H1 (cell line): Measurements from ENCODE around the gene RFT1. TPM values are rescaled to one million over a fixed set of nuclear protein-coding genes. Genes with fewer than 3 reads are reported as not detected.

ENCODE experiments used
- CTCF ChIA-PET: fragments of 300-600 bp; sonication (Branson Sonifier 250); formaldehyde crosslinking; loops from one replicate; lab custom pipeline; 2021; ENCODE audit not compliant: partially characterized antibody; lab: Charles Lee
- POLR2A ChIA-PET: fragments of 300-600 bp; sonication (Branson Sonifier 250); formaldehyde crosslinking; loops from one replicate; lab custom pipeline; 2021; ENCODE audit warnings: inconsistent platforms; ENCODE audit not compliant: partially characterized antibody; lab: Charles Lee
- DNase-seq, 2 experiments: peaks; one replicate each; pipeline versions ENCODE4 v3.0.0 to v3.0.0-alpha.2; 2010 to 2022; ENCODE audit warnings: low spot score in 2 of 2, low read depth in 1 of 2, mixed read lengths in 1 of 2
- FAIRE-seq: peaks from 2 replicates; lab custom pipeline; 2011; peaks lifted over from hg19 to GRCh38; lab: Jason Lieb, UNC
- H2AFZ ChIP-seq: 2 replicates; pipeline ENCODE4 v1.8.1; 2012; ENCODE audit warnings: low read length, inconsistent platforms
- H2AK5ac ChIP-seq: 2 replicates; pipeline ENCODE4 v1.6.1; 2013; ENCODE audit warnings: low read depth, low read length
- H2BK120ac ChIP-seq: replicated peaks from 2 replicates; pipeline ENCODE3; 2013; ENCODE audit warnings: low read depth, low read length, inconsistent platforms
- H2BK12ac ChIP-seq: 2 replicates; pipeline ENCODE4 v1.6.1; 2013; ENCODE audit warnings: low read depth, low read length
- H2BK15ac ChIP-seq: 2 replicates; pipeline ENCODE4 v1.6.1; 2013; ENCODE audit warnings: low read length
- H2BK20ac ChIP-seq: 2 replicates; pipeline ENCODE4 v1.6.1; 2013; ENCODE audit warnings: low read length
- H2BK5ac ChIP-seq: 2 replicates; pipeline ENCODE4 v1.6.1; 2013; ENCODE audit warnings: low read depth, low read length
- H3K14ac ChIP-seq: 2 replicates; pipeline ENCODE4 v1.6.1; 2013; ENCODE audit warnings: inconsistent platforms; ENCODE audit not compliant: insufficient read length
- H3K18ac ChIP-seq: 2 replicates; pipeline ENCODE4 v1.6.1; 2013; ENCODE audit warnings: low read length; ENCODE audit errors: extremely low read depth
- H3K23ac ChIP-seq: 2 replicates; pipeline ENCODE4 v1.6.1; 2013; ENCODE audit warnings: inconsistent platforms; ENCODE audit not compliant: insufficient read length
- H3K23me2 ChIP-seq: 2 replicates; pipeline ENCODE4 v1.6.1; 2013; ENCODE audit warnings: low read depth, low read length
- H3K27ac ChIP-seq: 2 replicates; pipeline ENCODE4 v1.6.1; 2011; ENCODE audit warnings: low read depth, low read length, inconsistent platforms
- H3K27me3 ChIP-seq, 4 experiments: replicated peaks in 1 of 4; 1 replicate in 1 of 4; 2 replicates in 3 of 4; pipeline versions ENCODE4 v1.6.1 to v1.8.1; 2011 to 2013; ENCODE audit warnings: low read length in 3 of 4, mild to moderate bottlenecking in 3 of 4, inconsistent platforms in 2 of 4, mixed read lengths in 2 of 4, moderate library complexity in 1 of 4; ENCODE audit not compliant: control insufficient read depth in 3 of 4, insufficient read depth in 3 of 4; ENCODE audit errors: extremely low read depth in 1 of 4
- H3K36me3 ChIP-seq, 4 experiments: 2 replicates each; pipeline versions ENCODE4 v1.6.1 to v1.8.1; 2011 to 2013; ENCODE audit warnings: mild to moderate bottlenecking in 4 of 4, low read length in 3 of 4, moderate library complexity in 2 of 4, control low read depth in 1 of 4, inconsistent platforms in 1 of 4; ENCODE audit not compliant: insufficient read depth in 4 of 4, control insufficient read depth in 2 of 4
- H3K4ac ChIP-seq: replicated peaks from 2 replicates; pipeline ENCODE3; 2013; ENCODE audit warnings: low read length, low read depth, mixed read lengths, inconsistent platforms; ENCODE audit not compliant: insufficient read length
- H3K4me1 ChIP-seq, 4 experiments: replicated peaks in 1 of 4; 1 replicate in 1 of 4; 2 replicates in 3 of 4; pipeline versions ENCODE4 v1.6.1 to v1.8.1; 2011 to 2013; ENCODE audit warnings: low read length in 3 of 4, inconsistent platforms in 2 of 4, mixed read lengths in 1 of 4; ENCODE audit not compliant: insufficient read depth in 4 of 4, control insufficient read depth in 3 of 4
- H3K4me2 ChIP-seq, 2 experiments: 2 replicates each; pipeline versions ENCODE4 v1.6.1 to v1.8.1; 2011 to 2013; ENCODE audit warnings: low read depth in 2 of 2, low read length in 2 of 2, control low read depth in 1 of 2, inconsistent platforms in 1 of 2, mild to moderate bottlenecking in 1 of 2; ENCODE audit not compliant: insufficient read depth in 1 of 2
- H3K4me3 ChIP-seq, 4 experiments: fragments of 200-600, 300-600 bp in 1 of 4; sonication (generic), shearing (Covaris generic), sonication (Bioruptor Twin) in 1 of 4; 2 replicates each; pipeline versions ENCODE4 v1.5.1 to v1.8.1; 2011 to 2016; ENCODE audit warnings: low read length in 4 of 4, low read depth in 3 of 4, control low read depth in 2 of 4, inconsistent platforms in 2 of 4, mild to moderate bottlenecking in 2 of 4, mixed read lengths in 1 of 4, moderate library complexity in 1 of 4; ENCODE audit not compliant: insufficient read depth in 2 of 4; ENCODE audit errors: extremely low read depth in 1 of 4
- H3K56ac ChIP-seq: replicated peaks from 2 replicates; pipeline ENCODE3; 2013; ENCODE audit warnings: low read depth, mild to moderate bottlenecking, mixed read lengths, low read length, inconsistent platforms; ENCODE audit not compliant: insufficient read length
- H3K79me1 ChIP-seq: 2 replicates; pipeline ENCODE4 v1.6.1; 2013; ENCODE audit warnings: low read depth, low read length, control low read depth
- H3K79me2 ChIP-seq, 2 experiments: 2 replicates each; pipeline versions ENCODE4 v1.6.1 to v1.8.1; 2012 to 2013; ENCODE audit warnings: low read length in 2 of 2, mild to moderate bottlenecking in 2 of 2, inconsistent platforms in 1 of 2; ENCODE audit not compliant: insufficient read depth in 2 of 2, control insufficient read depth in 1 of 2
- H3K9ac ChIP-seq, 4 experiments: replicated peaks in 1 of 4; 1 replicate in 1 of 4; 2 replicates in 3 of 4; pipeline versions ENCODE4 v1.6.1 to v1.8.1; 2011 to 2013; ENCODE audit warnings: low read depth in 3 of 4, low read length in 3 of 4, control low read depth in 2 of 4, mild to moderate bottlenecking in 2 of 4, moderate library complexity in 2 of 4, inconsistent platforms in 1 of 4; ENCODE audit errors: extremely low read depth in 1 of 4
- H3K9me3 ChIP-seq, 2 experiments: 2 replicates each; pipeline versions ENCODE4 v1.6.1 to v1.8.1; 2012 to 2013; ENCODE audit warnings: mild to moderate bottlenecking in 2 of 2, moderate library complexity in 2 of 2, control low read depth in 1 of 2, inconsistent platforms in 1 of 2, low read depth in 1 of 2, low read length in 1 of 2, mixed read lengths in 1 of 2; ENCODE audit not compliant: insufficient read depth in 2 of 2
- H4K20me1 ChIP-seq, 2 experiments: replicated peaks in 1 of 2; 2 replicates each; pipeline versions ENCODE3 to v1.8.1; 2011 to 2013; ENCODE audit warnings: inconsistent platforms in 2 of 2, low read length in 2 of 2, mild to moderate bottlenecking in 1 of 2; ENCODE audit not compliant: insufficient read depth in 2 of 2, control insufficient read depth in 1 of 2
- H4K5ac ChIP-seq: 2 replicates; pipeline ENCODE4 v1.6.1; 2013; ENCODE audit warnings: low read length, low read depth, mixed read lengths, inconsistent platforms; ENCODE audit not compliant: insufficient read length
- H4K8ac ChIP-seq: 2 replicates; pipeline ENCODE4 v1.8.0; 2013; ENCODE audit warnings: mild to moderate bottlenecking, moderate library complexity, low read length, inconsistent platforms; ENCODE audit not compliant: insufficient read depth; ENCODE audit errors: extremely low read depth
- H4K91ac ChIP-seq: replicated peaks from 2 replicates; pipeline ENCODE3; 2013; ENCODE audit warnings: low read length, mixed read lengths, inconsistent platforms; ENCODE audit not compliant: insufficient read length
- CHD2 ChIP-seq: IDR thresholded peaks from 2 replicates; pipeline ENCODE4 v1.6.1; 2012; ENCODE audit warnings: low read length, improper control_type of control experiment
- EP300 ChIP-seq, 2 experiments: IDR thresholded peaks; 1 replicate in 1 of 2; 2 replicates in 1 of 2; pipeline ENCODE4 v1.6.1; 2011 to 2012; ENCODE audit warnings: low read depth in 2 of 2, low read length in 2 of 2, mild to moderate bottlenecking in 2 of 2, borderline replicate concordance in 1 of 2, inconsistent platforms in 1 of 2, moderate library complexity in 1 of 2
- POLR2A ChIP-seq, 2 experiments: IDR thresholded peaks; 1 replicate in 1 of 2; 2 replicates in 1 of 2; pipeline ENCODE4 v1.6.1; 2011; ENCODE audit warnings: low read depth in 2 of 2, low read length in 2 of 2, mild to moderate bottlenecking in 2 of 2; ENCODE audit errors: control extremely low read depth in 1 of 2
- SRF ChIP-seq: IDR thresholded peaks from 2 replicates; pipeline ENCODE4 v1.6.1; 2011; ENCODE audit warnings: mild to moderate bottlenecking, low read depth, low read length, moderate library complexity
- WGBS, 2 experiments: shearing (Covaris generic) in 1 of 2; methylation state at CpG; one replicate each; pipeline versions ENCODE4 v1.1.6 to v1.1.7; 2013 to 2015; ENCODE audit warnings: low lambda C conversion rate in 2 of 2, mixed read lengths in 2 of 2, inconsistent platforms in 1 of 2, low coverage in 1 of 2, missing lambda C conversion rate in 1 of 2; ENCODE audit not compliant: insufficient replicate concordance in 2 of 2, insufficient coverage in 1 of 2, insufficient read length in 1 of 2; ENCODE audit errors: extremely low coverage in 1 of 2, missing lambda C conversion rate in 1 of 2; 5-methylcytosine and 5-hydroxymethylcytosine counted together
- polyA plus RNA-seq, 7 experiments: library from polyadenylated mRNA; depleted of rRNA in 3 of 7; stranded (reverse) in 5 of 7; unstranded in 2 of 7; fragments of >200 nt in 5 of 7; fragments of 200-250 nt in 2 of 7; gene quantifications; 1 replicate in 5 of 7; 2 replicates in 1 of 7; 4 replicates in 1 of 7; pipeline versions ENCODE4 v1.2.1 to v1.2.3, GENCODE V29; 2011 to 2013; ENCODE audit warnings: missing spikeins in 2 of 7, mixed read lengths in 2 of 7
- total RNA-seq: library from RNA; stranded (reverse); fragmentation: NEBNext Ultra II Directional; extraction: Animal tissue kit (Norgen Biotek cat#: 25700); gene quantifications from 2 replicates; pipeline ENCODE4 v1.2.1, GENCODE V29; 2021

The RFT1 gene
- total and polyA plus RNA-seq, 2 of the 8 experiments (the other 6 are each of a cell fraction or from before 2014, with no cell fraction given) = 27.7 to 42.4 TPM

- no peak overlapping the region for H3K14ac ChIP-seq
- H2BK20ac ChIP-seq = no peak overlapping the region
- no peak overlapping the region for H2AFZ ChIP-seq
- no peak overlapping the region for H3K4ac ChIP-seq
- no peak overlapping the region for H3K4me3 ChIP-seq
- no peaks in the 10 kb centered on the region for H3K79me1 ChIP-seq
- H3K23ac ChIP-seq = no peak overlapping the region
- no peak overlapping the region for H3K18ac ChIP-seq
- H3K36me3 ChIP-seq = no peaks in the 10 kb centered on the region
- H3K23me2 ChIP-seq = no peaks in the 10 kb centered on the region
- FAIRE-seq (no peak), DNase-seq (no peak)
- no peaks in the 10 kb centered on the region for H3K79me2 ChIP-seq
- no peak overlapping the region for H3K4me2 ChIP-seq
- H3K9me3 ChIP-seq = no peaks in the 10 kb centered on the region
- CTCF ChIA-PET = interaction anchor here (1.3 to 2.1 kb wide), 2 partner anchors 11 to 233 kb away, joined by 4 to 6 read pairs; no protein-coding TSS in a partner anchor
- H4K91ac ChIP-seq = no peak overlapping the region
- H3K27ac ChIP-seq = no peak overlapping the region
- no peak overlapping the region for H4K8ac ChIP-seq
- H2AK5ac ChIP-seq = no peak overlapping the region
- H3K9ac ChIP-seq = no peak overlapping the region
- no peak overlapping the region; the same call in 1 of the 2 replicates for H2BK15ac ChIP-seq
- no peaks in the 10 kb centered on the region for H3K27me3 ChIP-seq
- no peak overlapping the region for H2BK12ac ChIP-seq
- no peak overlapping the region for H3K56ac ChIP-seq
- H4K5ac ChIP-seq = no peak overlapping the region
- no peak overlapping the region for H2BK120ac ChIP-seq
- H2BK5ac ChIP-seq = no peak overlapping the region
- no peak for TF ChIP-seq POLR2A (IDR thresholded peaks at IDR 0.05; ENCODE audit: control extremely low read depth in 1 of 2, low read depth in 2 of 2, low read length in 2 of 2)
- no peak for TF ChIP-seq CHD2
- no peak for TF ChIP-seq SRF
- TF ChIP-seq EP300 (IDR thresholded peaks at IDR 0.05; ENCODE audit: borderline replicate concordance in 1 of 2, low read depth in 2 of 2, low read length in 2 of 2) = no peak
- H4K20me1 ChIP-seq = no peaks in the 10 kb centered on the region
- WGBS, 2 experiments = 94% methylated on average over 5 of the region's 5 CpGs; no CpG with 5 or more reads in 1 of the 2 experiments
- POLR2A ChIA-PET = interaction anchor here (5.0 kb wide), 1 partner anchor 9 kb away, joined by 25 read pairs; no protein-coding TSS in a partner anchor
- H3K4me1 ChIP-seq = no peaks in the 10 kb centered on the region
Measured at GRCh38 chr3:53081318-53081717, 48.9 kb downstream of the RFT1 start.
